WTC11 (cell line): ENCODE data around the gene UBE2L3. TPM values are rescaled to one million over a fixed set of nuclear protein-coding genes. Genes with fewer than 3 reads are reported as not detected.

Experiments used
- AFF4 ChIP-seq: sonication (generic); formaldehyde crosslinking; IDR thresholded peaks from 2 replicates; pipeline ENCODE4 v1.8.1; 2023; ENCODE audit warnings: mild to moderate bottlenecking, missing genetic modification reagents, borderline replicate concordance
- ATF6 ChIP-seq: sonication (generic); formaldehyde crosslinking; IDR thresholded peaks from 2 replicates; pipeline ENCODE4 v1.8.1; 2023; ENCODE audit warnings: mild to moderate bottlenecking, missing genetic modification reagents
- CREM ChIP-seq: sonication (generic); formaldehyde crosslinking; IDR thresholded peaks from 2 replicates; pipeline ENCODE4 v1.8.1; 2022; ENCODE audit warnings: mild to moderate bottlenecking, missing genetic modification reagents, moderate library complexity
- E2F1 ChIP-seq: sonication (generic); formaldehyde crosslinking; IDR thresholded peaks from 2 replicates; pipeline ENCODE4 v1.8.0; 2022; ENCODE audit warnings: mild to moderate bottlenecking, missing genetic modification reagents
- E2F5 ChIP-seq: sonication (generic); formaldehyde crosslinking; IDR thresholded peaks from 2 replicates; pipeline ENCODE4 v1.8.1; 2022; ENCODE audit warnings: mild to moderate bottlenecking, moderate library complexity, missing genetic modification reagents
- ELF4 ChIP-seq: sonication (generic); formaldehyde crosslinking; IDR thresholded peaks from 2 replicates; pipeline ENCODE4 v1.8.1; 2022; ENCODE audit warnings: low read depth, mild to moderate bottlenecking, moderate library complexity, missing genetic modification reagents
- FOXP4 ChIP-seq: sonication (generic); formaldehyde crosslinking; IDR thresholded peaks from 2 replicates; pipeline ENCODE4 v1.8.0; 2022; ENCODE audit warnings: mild to moderate bottlenecking, missing genetic modification reagents
- HMGA2 ChIP-seq: fragments of 250-450 bp; sonication (Bioruptor Pico); IDR thresholded peaks from 2 replicates; pipeline ENCODE4 v1.4.0; 2021; ENCODE audit warnings: mild to moderate bottlenecking, moderate library complexity
- JUN ChIP-seq: sonication (generic); formaldehyde crosslinking; IDR thresholded peaks from 2 replicates; pipeline ENCODE4 v1.8.0; 2023; ENCODE audit warnings: mild to moderate bottlenecking, missing genetic modification reagents
- KAT7 ChIP-seq: sonication (generic); formaldehyde crosslinking; IDR thresholded peaks from 2 replicates; pipeline ENCODE4 v1.8.1; 2023; ENCODE audit warnings: missing genetic modification reagents, mild to moderate bottlenecking, borderline replicate concordance
- MAX ChIP-seq: sonication (generic); formaldehyde crosslinking; IDR thresholded peaks from 2 replicates; pipeline ENCODE4 v1.8.0; 2022; ENCODE audit warnings: mild to moderate bottlenecking, missing genetic modification reagents
- NFATC4 ChIP-seq: fragments of 250-450 bp; sonication (Bioruptor Pico); IDR thresholded peaks from 2 replicates; pipeline ENCODE4 v1.9.0; 2021; ENCODE audit warnings: mild to moderate bottlenecking
- NFYB ChIP-seq: sonication (generic); formaldehyde crosslinking; conservative IDR thresholded peaks from 2 replicates; pipeline ENCODE4 v1.8.0; 2022; ENCODE audit warnings: low read depth, missing genetic modification reagents
- NR2C2 ChIP-seq: sonication (generic); formaldehyde crosslinking; IDR thresholded peaks from 2 replicates; pipeline ENCODE4 v1.8.0; 2022; ENCODE audit warnings: mild to moderate bottlenecking, missing genetic modification reagents
- OVOL2 ChIP-seq: fragments of 250-450 bp; sonication (Bioruptor Pico); IDR thresholded peaks from 2 replicates; pipeline ENCODE4 v1.9.0; 2021; ENCODE audit warnings: mild to moderate bottlenecking, borderline replicate concordance
- PREB ChIP-seq: sonication (generic); formaldehyde crosslinking; IDR thresholded peaks from 2 replicates; pipeline ENCODE4 v1.8.1; 2022; ENCODE audit warnings: mild to moderate bottlenecking, missing genetic modification reagents, moderate library complexity, borderline replicate concordance
- PRRX2 ChIP-seq: fragments of 250-450 bp; sonication (Bioruptor Pico); IDR thresholded peaks from 2 replicates; pipeline ENCODE4 v1.8.0; 2021; ENCODE audit warnings: mild to moderate bottlenecking
- SP1 ChIP-seq: sonication (generic); formaldehyde crosslinking; conservative IDR thresholded peaks from 2 replicates; pipeline ENCODE4 v1.8.1; 2022; ENCODE audit warnings: missing genetic modification reagents
- ZNF121 ChIP-seq: sonication (generic); formaldehyde crosslinking; IDR thresholded peaks from 2 replicates; pipeline ENCODE4 v1.8.0; 2023; ENCODE audit warnings: missing genetic modification reagents
- ZNF219 ChIP-seq: sonication (generic); formaldehyde crosslinking; IDR thresholded peaks from 2 replicates; pipeline ENCODE4 v1.8.0; 2023; ENCODE audit warnings: missing genetic modification reagents, mild to moderate bottlenecking, borderline replicate concordance
- ZNF281 ChIP-seq: sonication (generic); formaldehyde crosslinking; IDR thresholded peaks from 2 replicates; pipeline ENCODE4 v1.8.0; 2023; ENCODE audit warnings: mild to moderate bottlenecking, missing genetic modification reagents
- ZNF396 ChIP-seq: fragments of 250-450 bp; sonication (Bioruptor Pico); IDR thresholded peaks from 2 replicates; pipeline ENCODE4 v1.8.0; 2021; ENCODE audit warnings: mild to moderate bottlenecking, moderate library complexity, borderline replicate concordance
- ZNF512 ChIP-seq: sonication (generic); formaldehyde crosslinking; IDR thresholded peaks from 2 replicates; pipeline ENCODE4 v1.8.1; 2022; ENCODE audit warnings: missing genetic modification reagents, borderline replicate concordance
- ZNF671 ChIP-seq: fragments of 250-450 bp; sonication (Bioruptor Pico); IDR thresholded peaks from 2 replicates; pipeline ENCODE4 v1.8.0; 2021; ENCODE audit warnings: mild to moderate bottlenecking
- total RNA-seq: library from RNA; stranded (reverse); gene quantifications from 3 replicates; pipeline ENCODE4 v1.2.3, GENCODE V29; 2021

Gene UBE2L3
- total RNA-seq, 1 experiment from 2014 or later, result 79.1 TPM

- TF ChIP-seq AFF4 (CRISPR knock-in tag), result no peak
- TF ChIP-seq ELF4, result no peak
- no peak for TF ChIP-seq KAT7
- peak; percentile 91 for TF ChIP-seq MAX (CRISPR knock-in tag)
- TF ChIP-seq ZNF512 (CRISPR knock-in tag), result no peak
- no peak for TF ChIP-seq NR2C2 (CRISPR knock-in tag)
- no peak for TF ChIP-seq ZNF219 (CRISPR knock-in tag)
- TF ChIP-seq NFATC4, result no peak
- TF ChIP-seq PREB (CRISPR knock-in tag), result no peak
- TF ChIP-seq ZNF671 (CRISPR knock-in tag), result no peak
- no peak for TF ChIP-seq ZNF281 (CRISPR knock-in tag)
- no peak for TF ChIP-seq ATF6
- peak; percentile 60; the same call in 1 of the 2 replicates for TF ChIP-seq SP1 (CRISPR knock-in tag)
- peak; percentile 61 for TF ChIP-seq E2F5
- no peak for TF ChIP-seq ZNF121 (CRISPR knock-in tag)
- no peak for TF ChIP-seq CREM (CRISPR knock-in tag)
- no peak for TF ChIP-seq HMGA2
- peak; percentile 75 for TF ChIP-seq NFYB (CRISPR knock-in tag)
- TF ChIP-seq OVOL2 (CRISPR knock-in tag), result no peak
- TF ChIP-seq E2F1 (CRISPR knock-in tag), result no peak; the same call in 1 of the 2 replicates
- TF ChIP-seq JUN (CRISPR knock-in tag), result no peak
- no peak for TF ChIP-seq FOXP4
- TF ChIP-seq PRRX2, result no peak
- TF ChIP-seq ZNF396, result no peak
These were observed 84.6 kb downstream of the UBE2L3 start (continued) for GRCh38 chr22:21652010-21652546.
